Left kidney (tissue), 2 donors: Measurements from ENCODE around the gene CCS. TPM values are rescaled to one million over a fixed set of nuclear protein-coding genes. Genes with fewer than 3 reads are reported as not detected.
"Not testable (repeated sequence)": the region's sequence is repeated elsewhere in the genome, so short reads cannot be mapped to it uniquely, and the experiment has no call there.

Experiments used
- DNase-seq: peaks from one replicate; pipeline ENCODE4 v3.0.0-alpha.2; 2013
- polyA plus RNA-seq: library from polyadenylated mRNA; unstranded; fragments of 120-200 nt; gene quantifications from one replicate; pipeline ENCODE4 v1.2.1, GENCODE V29; 2013; ENCODE audit not compliant: insufficient read length

The CCS gene
- polyA plus RNA-seq, 1 donor = 54.0 TPM

GRCh38 chr11:66559142-66559865, 33.7 kb upstream of the CCS start:
- DNase-seq = no peak

- DNase-seq = no peak
These were observed 32.9 kb upstream of the CCS start for GRCh38 chr11:66559866-66560676.

- no peak for DNase-seq
These were observed 31.6 kb upstream of the CCS start for GRCh38 chr11:66561178-66561974.

DNA sequence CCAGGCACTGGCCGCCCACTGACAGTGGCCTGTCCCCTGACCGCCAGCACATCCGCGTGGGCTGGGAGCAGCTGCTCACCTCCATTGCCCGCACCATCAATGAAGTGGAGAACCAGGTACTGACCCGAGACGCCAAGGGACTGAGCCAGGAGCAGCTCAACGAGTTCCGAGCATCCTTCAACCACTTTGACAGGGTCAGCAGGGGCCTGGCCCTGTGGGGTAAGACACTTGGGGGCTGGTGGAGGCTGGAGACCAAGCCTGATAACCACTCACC, 31.1 kb upstream of the CCS start:
- no peak for DNase-seq

DNA sequence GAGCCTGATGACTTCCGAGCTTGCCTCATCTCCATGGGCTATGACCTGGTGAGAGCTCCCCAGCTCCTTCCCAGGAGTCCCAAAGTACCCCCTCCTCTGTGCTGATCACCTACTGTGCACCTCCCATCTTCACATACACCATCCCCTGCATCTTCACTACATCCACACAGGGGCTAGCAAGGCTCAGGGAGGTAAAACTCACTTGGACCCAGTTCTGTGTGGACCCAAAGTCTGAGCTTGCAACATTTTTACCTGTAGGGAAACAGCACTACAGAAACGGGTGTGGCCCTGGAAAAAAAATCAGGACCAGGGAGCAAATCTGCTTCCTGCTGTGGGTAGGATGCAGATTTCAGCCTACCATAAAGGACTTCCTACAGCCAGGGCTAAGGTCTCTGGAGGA, 30.7 kb upstream of the CCS start:
- no peak for DNase-seq

DNA sequence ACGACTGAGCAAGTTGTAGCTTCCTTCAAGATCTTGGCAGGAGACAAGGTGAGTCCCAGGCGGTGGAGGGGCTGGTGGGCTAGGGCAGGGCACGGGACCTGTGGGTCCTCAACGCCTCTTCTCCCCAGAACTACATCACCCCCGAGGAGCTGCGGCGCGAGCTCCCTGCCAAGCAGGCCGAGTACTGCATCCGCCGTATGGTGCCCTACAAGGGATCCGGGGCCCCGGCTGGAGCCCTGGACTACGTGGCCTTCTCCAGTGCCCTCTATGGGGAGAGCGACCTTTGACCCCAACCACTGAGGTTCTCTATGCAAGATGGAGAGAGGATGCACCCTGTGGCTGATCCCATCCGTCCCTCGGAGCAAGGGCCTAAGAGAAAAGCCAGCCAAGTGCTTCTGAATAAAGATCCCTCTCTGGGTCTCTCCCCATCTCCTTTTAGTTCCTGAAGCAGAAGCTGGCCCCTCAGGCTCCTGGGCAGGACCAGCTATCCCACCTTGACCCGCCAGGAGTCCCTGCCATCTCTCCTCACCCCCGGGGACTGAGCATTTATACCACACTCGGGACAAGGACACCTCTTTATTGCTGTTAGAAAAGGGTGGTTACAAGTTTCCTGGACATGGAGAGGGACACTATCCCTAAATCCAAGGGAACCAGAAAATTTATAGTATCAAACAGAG, 29.9 kb upstream of the CCS start:
- DNase-seq = no peak

DNA sequence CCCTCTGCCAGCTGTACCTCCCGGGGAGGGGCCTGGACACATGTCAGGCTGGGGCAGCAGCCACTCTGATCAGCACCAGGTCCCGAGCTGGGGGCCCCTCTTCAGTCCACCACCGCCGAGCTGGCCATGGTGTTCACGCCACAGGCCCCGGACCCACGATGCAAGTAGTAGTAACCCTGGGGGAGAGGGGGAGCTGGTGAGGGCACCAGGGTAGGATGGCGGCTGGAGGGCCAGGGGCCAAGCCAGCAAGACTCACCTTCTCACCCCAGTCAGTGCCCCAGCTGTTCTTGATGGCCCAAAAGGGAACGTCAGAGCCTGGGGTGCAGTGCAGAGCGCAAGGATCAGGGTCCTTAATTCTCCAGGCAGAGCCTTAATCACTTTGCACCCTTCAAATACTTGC, 29.2 kb upstream of the CCS start:
- DNase-seq = no peak

GRCh38 chr11:66564538-66564937, 28.4 kb upstream of the CCS start:
- no peak for DNase-seq

DNA sequence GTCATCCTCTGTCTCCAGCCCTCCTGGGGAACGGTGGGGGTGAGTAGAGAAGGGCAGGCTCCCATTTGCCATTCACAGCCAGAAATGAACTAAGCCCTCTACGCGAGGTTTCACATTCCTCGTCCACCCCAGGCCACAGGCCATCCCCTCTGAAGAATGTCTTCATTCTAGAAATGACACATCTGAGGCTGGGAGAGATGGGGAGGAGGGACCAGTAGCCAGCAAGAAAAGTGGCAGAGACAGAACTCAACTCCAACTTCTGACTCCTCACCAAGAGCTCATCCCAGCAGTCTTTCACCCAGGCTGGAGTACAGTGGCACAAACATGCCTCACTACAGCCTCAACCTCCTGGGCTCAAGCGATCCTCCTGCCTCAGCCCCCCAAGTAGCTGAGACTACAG, 28.0 kb upstream of the CCS start:
- DNase-seq = no peak

- DNase-seq = no peak
These were observed 26.8 kb upstream of the CCS start for GRCh38 chr11:66566221-66566620.

DNA sequence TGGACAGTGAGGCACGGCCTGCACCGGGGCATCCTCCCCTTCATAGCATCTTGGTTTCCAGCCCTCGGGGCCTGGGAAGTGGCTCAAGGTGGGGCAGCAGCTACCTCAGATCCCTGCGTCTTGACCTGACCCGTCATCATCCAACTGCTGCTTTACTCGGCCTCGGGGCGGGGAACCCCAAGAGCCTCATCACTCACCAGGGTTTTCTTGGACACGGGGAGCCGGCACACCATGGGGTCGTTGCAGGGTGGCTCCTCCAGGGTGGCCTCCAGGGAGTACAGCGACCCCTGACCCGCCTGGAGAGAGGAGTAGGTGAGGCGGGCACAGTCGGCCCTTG, 25.2 kb upstream of the CCS start:
- no peak for DNase-seq

- DNase-seq = peak; percentile 69
These were observed 24.7 kb upstream of the CCS start, which contains the start of gene CTSF for GRCh38 chr11:66568124-66568916. TSS of gene CTSF (minus strand) at chr11:66568606. CDS start at chr11:66568486, 120 bp downstream.

- no peak for DNase-seq
These were observed 23.9 kb upstream of the CCS start for GRCh38 chr11:66569076-66569475.

DNA sequence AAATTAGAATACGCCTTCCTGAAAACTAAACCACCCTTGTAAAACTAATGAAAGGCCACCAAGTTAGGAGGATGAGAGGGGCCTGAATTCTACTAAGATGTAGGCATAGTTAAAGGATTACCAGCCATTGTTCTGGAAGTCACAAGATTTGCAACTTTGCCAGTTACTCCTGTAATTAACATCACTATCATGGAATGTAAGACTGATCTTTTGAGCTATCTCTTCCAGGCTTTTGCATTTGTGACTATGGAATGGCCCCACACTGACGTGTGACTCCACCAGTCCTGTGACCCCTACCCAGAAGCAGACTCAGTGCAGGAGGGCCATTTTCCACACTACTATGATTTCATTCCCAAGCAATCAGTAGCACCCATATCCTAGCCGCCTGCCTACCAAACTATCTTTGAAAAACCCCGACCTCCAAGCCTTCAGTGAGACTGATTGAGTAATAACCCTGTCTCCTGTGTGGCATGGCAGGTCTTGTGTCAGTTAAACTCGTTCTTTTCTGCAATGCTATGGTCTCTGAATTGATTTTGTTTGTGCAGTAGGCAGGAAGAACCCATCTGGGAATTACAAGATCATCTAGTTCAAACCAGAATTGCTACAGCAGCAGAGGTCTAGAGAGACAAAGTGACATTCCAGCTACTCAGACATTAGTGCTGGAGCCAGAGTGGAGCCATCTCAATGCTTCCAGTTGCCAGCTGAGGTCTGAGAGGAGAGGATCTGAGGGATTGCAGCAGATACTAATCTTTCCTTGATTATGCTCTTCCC, 22.7 kb upstream of the CCS start:
- no peak for DNase-seq

DNA sequence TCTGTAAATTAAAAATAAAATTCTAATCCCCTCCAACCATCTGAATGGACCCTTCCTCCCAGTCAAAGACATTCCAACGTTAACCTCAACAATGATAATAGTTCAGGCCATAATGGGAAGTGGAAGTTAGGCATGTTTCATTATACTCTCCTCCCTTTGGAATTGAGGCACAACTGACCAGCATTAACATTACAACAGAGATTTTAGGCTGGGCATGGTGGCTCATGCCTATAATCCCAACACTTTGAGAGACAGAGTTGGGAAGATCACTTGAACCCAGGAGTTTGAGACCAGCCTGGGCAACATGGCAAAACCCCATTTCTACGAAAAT, 22.2 kb upstream of the CCS start:
- no peak for DNase-seq

- peak; percentile 77 for DNase-seq
These were observed 13.9 kb upstream of the CCS start for GRCh38 chr11:66579017-66579606.

GRCh38 chr11:66580803-66581202, 12.2 kb upstream of the CCS start:
- DNase-seq = no peak

GRCh38 chr11:66581261-66581660, 11.7 kb upstream of the CCS start:
- no peak for DNase-seq

- not testable (repeated sequence) for DNase-seq
These were observed 10.3 kb upstream of the CCS start for GRCh38 chr11:66582565-66583147.

DNA sequence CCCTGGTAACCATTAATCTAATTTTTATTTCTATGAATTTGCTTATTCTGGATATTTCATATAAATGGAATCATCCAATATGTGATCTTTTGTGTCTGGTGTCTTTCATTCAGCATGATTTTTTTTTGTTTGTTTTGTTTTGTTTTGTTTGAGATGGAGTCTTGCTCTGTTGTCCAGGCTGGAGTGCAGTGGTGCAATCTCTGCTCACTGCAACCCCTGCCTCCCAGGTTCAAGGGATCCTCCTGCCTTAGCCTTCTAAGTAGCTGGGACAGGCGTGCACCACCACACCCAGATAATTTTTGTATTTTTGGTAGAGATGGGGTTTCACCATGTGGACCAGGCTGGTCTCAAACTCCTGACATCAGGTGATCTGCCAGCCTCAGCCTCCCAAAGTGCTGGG, 7.5 kb upstream of the CCS start:
- DNase-seq = not testable (repeated sequence)
